GM21717 (cell line): ENCODE results near the gene LIG4.
A peak's percentile ranks its signal among the peaks of the same experiment; 100 is the strongest.
"Not testable (repeated sequence)": the region's sequence is repeated elsewhere in the genome, so short reads cannot be mapped to it uniquely, and the experiment has no call there.

Experiments used
- ATAC-seq: cut with Tn5 transposase; IDR thresholded peaks from one replicate; pipeline ENCODE4 v1.9.1; 2021; ENCODE audit warnings: mild to moderate bottlenecking, moderate library complexity; ENCODE audit not compliant: unreplicated experiment

Gene LIG4

DNA sequence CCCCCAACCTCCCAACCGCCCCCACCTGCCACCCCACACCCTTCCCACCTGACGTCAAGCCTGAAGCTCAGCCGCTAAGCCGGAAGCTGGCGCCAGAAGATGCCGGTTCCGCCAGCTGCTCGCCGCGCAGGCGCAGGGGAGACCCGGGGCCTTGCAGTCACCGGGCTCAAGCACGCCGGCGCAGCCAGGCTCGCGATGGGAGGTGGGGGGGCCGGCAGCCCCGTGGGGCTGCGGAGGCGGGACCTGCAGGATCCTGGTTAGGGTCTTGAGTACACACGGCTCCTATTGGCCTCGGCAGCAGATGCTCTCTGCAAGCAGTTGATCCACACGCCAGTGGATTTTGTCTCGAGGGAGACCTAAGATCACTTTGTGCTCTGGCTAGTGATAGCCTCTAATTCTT, at the start of gene LIG4:
TSS of gene LIG4 (minus strand) at position 101 of the 400 bp plus-strand sequence. CDS start 4,268 bp downstream, outside the sequence.
- peak; percentile 67 for ATAC-seq

DNA sequence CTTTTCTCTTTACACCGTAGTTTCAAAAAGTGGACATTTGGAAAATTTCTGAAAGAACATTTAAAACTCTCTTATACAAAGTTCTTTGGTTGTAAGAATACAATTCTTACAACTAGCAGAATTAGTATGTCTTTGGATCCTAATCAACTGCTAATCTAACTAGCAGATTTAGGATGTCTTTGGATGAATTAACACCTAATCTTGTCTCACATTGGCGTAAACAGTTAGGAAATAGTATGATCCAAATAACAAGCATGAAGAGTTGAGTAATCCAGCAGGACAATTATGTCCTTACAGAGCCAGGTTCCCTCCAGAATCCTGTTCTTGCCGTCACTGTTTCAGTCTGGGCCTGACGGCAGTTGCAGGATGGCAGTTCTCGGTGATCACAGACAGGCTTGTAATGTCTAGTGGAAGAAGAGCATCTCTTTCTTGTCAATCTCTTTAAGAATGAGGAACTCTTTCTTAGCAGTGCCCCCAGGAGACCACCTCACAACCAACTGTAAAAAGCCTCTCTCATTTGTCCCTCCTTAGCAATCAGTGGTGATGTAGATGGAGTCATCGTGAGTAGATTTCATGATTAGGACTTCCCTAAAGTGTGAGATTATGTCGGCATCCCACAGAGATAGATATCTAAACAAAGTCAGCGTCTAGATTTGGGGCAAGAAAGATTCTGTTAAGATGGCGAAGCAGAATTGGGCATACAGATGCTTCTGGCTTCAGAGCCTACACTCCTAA, 48.5 kb upstream of the LIG4 start:
- ATAC-seq, result no peak

DNA sequence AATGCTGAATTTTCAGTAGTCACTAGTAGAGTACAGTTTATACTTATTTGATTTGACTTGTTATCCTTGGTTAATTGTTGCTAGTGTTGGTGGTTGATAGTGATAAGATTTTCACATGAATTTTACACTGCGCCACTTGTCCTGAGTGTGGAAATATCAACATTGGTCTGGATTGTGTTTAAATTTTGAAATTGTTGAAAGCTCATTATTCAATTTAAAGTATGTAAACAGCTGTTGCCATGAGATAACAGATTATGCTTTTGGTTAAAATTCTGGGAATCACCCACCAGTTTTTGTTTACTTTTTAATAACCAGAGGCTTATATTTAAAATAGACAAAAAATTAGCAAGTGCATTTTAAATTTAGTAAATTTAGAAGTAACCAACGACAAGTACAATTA, 41.9 kb upstream of the LIG4 start:
- no peak for ATAC-seq

DNA sequence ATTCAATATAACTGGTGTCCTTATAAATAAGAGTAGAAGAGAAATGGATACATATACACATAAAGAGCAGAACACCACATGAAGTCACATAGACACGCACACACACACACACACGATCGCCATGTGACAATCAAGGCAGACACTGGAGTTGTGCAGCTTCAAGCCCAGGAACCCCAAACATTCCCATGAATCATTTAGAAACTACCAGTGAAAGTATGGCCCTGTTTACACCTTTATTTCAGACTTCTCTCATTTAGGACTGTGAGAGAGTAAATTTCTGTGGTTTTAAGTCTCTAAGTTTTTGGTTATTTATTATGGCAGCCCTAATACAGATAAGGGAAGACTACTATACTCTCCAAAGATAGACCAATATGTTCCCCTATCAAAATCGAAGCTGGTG, 33.8 kb upstream of the LIG4 start:
- peak; percentile 62 for ATAC-seq

DNA sequence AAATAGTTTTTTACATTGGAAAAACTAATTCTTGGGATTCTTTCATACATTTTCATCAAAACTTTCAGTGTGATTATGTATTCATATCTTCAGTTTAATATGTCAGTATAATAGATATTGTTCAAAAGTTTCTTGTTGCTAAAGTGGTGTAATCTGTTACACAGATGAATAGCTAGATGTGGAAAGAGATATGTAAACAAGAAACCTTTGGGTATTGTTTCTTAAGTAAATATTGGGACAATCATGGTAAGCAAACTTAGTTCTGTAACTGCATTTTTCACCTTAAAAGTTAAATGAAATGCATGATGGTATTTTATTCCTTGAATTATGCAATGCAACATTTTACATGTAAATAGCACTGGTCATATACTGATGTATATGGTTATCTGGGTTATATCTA, 15.0 kb upstream of the LIG4 start:
- ATAC-seq, result no peak

DNA sequence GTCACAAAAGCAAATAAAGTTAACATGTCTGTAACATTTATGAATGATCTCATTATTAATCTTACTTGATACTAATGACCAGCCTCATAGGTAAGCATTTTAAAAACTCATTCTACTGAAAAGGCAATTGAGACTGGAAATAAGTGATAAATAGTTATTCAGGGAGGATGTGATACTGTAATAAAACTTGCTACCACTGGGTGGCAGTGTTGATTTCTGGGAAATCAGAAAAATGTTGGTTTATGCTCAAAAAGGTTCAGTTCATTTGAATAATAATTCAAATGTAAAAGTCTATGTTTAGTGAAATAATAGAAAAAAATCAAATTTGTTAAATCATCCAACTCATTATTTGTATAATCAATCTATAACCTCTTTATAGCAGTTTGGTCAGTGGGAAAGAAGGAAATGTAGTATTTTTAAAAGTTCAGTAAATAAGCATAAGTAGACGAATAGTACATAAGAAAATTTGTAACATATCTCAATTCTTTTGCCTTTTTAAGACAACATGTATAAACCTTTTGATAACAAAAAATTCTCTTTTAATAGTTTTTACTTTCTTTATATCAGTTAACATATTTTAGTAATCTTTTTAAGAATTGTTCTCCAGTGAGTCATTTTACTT, 12.4 kb upstream of the LIG4 start:
- no peak for ATAC-seq

DNA sequence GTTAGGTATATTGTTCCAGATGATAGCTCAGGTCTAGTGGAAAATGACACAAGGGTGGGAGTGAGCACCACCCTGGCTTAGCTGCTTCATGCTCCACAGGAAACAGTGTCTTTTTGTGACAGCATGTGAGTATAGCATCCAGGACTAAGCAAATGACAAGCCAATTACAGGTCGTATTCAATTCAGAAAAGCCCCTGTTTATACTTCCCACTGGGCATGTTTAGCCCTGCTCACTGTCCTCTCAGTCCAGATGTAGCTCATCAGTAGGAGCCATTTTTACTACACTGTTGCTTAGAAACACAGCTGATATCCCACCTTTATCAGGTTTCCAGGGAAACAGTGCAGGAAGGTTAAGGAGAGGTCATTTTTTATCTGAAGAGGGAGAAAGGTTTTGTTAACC, 10.8 kb upstream of the LIG4 start:
- ATAC-seq, result no peak

DNA sequence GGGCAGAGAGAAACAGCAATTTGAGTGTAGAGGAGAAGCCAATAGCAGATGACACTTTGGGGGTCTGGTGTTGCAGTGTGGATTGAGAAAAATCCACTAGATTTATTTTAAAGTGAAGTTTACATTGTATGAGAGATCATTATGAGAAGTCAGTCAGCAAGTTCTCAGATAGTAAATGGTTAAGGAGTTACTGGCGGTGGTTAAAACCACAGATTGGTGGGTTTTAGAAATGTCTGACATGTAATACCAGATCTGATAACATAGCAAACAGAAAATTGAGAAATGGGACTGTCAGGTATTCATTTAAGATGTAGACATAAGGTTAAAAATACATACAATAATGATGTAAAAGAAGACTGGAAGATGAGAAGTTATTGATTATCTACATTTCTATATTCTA, 10.1 kb upstream of the LIG4 start:
- ATAC-seq, result no peak

DNA sequence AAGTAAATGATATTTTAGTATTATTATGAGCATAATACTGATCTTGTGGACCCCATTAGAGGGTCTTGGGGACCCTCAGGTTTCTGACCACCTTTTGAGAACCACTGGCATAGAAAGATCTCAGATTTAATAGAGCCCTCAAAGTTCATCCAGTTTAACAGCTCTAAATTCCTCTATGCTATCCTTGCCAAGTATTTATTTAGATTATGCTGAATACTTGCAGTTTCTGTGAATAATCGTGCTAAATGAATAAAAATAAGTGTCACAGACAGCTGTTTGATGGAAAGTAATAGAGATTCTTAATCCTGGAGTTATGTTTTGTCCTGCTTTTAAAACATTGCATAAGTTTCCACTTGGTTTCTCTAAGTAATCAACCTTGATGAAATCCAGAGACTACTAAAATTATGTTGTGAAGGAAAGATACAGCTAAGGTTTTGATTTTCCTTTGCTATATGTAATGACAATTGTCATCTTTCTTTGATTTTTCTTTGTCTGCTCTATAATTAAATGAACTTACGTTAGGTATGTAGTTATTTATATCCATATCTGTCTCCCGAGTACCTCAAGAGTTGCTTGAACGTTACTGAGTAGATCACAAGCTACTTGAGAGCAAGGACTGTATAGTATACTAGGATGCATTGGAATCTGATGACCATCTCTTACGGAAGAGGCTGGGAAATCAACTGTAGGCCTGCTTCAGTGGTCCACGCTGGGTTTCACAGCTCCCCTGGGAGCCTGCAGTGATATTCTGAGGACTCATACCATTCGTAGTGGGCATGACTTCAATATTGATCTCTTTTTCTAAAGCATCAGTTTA, 8.6 kb upstream of the LIG4 start:
- ATAC-seq, result no peak

DNA sequence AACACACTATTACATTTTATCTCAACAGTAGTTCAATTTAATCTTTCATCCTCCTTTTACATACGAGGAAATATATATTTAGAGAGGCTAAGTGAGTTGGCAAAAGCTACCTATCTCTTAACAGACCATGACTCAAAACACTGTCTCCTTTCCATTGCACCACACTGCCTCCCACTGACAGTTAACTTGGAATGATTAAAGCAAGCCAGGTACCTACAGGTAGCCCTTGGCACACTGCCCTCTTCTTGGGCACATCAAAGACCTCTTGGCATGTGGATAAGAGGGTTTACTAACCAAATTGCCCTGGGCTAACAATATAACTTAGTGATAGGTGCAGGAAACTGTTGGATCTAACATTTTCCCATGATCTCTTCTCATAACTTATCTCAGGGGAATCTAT, 4.7 kb upstream of the LIG4 start:
- no peak for ATAC-seq

DNA sequence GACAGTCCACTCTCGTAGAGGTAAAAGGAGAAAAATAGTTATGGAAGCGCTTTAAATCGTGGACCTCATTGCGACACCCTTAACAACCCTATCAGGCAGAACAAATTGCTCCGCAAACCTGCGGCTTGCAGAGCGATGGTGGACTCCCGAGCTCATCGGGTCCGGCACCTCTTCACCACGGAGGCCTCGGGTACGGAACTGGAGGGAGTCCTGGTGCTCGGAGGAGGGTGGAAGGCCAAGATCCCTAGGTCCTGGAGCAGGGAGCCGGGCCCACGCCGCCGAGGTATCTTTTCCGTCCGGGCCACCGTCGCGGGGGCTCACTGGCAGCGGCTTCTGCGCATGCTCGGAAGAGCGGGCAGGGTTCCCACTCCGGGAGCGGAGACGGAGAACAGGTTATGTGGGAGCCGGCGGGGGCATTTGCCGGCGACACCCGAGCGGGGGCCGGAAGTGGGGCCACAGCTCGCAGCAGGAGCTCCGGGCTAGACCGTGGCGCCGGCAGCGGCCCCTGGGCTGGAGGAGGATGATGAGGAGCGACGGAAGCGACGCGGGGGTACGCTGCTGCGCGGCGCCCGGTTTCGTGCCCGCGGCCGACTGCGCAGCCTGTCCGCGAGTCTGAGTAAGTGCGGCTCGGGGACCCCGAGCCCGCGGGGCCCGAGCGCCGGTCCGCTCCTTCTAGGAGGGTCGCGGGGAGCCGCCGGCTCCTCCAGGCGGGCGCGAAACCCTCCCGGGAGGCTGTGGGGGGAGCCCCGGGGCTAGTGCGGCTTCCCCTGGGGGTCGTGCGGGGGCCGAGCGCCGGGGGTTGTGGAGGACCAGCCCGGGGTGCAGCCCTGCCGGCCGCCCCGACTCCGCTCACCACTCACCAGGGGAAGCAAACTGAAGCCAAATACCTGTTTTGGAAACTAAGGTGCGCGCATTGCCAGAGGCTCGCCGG, 3.0 kb upstream of the LIG4 start, which contains the start of gene ABHD13:
TSS of gene ABHD13 (plus strand) at position 349 of the 931 bp plus-strand sequence. CDS start 10,827 bp downstream, outside the sequence.
- peak; percentile 79 for ATAC-seq

DNA sequence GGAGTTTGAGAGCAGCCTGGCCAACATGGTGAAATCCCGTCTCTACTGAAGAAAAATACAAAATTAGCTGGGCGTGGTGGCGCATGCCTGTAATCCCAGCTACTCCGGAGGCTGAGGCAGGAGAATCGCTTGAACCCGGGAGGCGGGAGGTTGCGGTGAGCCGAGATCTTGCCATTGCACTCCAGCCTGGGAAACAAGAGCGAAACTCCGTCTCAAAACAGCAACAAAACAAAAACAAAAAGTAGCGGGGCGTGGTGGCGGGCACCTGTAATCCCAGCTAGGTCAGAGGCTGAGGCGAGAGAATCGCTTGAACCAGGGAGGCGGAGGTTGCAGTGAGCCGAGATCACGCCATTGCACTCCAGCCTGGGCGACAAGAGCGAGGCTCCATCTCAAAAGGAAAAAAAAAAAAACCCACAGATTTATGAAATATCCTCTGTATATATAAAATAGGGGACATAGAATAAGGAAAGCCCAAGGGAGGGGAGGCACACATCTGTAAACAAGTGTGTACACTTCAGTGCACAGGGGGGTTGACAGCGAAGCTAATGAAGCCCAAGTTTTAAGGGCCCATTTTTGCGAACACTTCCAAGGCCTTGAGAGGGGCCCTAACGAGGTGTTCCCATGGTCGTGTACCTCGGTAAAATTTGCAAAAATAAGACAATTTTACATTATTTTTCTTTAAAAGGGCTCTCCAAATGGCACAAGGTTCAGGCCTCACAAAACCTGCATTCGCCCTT, 2.1 kb upstream of the LIG4 start:
- ATAC-seq, result not testable (repeated sequence)

DNA sequence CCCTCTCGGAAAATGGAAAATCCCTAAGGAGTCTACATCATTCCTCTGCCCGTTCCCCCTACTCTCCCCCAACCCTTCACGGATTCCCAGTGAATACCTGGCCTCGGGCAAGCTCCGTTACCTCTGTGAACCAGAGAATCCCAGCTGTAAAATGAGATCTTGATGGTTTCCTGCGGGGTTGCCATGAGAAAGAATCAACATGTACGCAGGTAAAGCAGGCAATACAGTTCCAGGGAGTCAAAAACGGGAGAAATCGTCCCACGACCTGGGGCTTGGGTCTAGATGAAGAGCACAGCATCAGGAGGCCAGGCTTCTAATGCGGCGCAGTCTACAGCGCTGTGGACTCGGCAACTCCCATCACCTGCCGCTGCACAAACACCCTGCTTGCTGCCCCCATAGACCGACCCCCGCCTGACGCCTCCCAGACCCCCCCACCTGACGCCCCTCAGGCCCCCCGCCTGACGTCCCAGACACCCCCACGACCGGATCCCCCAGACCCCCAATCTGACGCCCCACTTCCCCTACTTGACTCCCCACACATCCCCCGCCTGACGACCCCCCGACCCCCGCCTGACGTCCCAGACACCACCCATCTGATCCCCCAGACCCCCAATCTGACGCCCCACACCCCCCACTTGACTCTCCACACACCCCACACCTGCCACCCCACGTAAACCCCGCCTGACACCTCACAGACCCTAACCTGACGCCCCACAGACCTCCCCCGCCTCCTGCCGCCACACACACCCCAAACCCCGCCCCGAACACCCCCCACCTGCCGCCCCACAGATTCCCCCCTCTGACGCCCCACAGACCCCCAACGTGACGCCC, 680 bp downstream of the LIG4 start:
- ATAC-seq, result no peak

DNA sequence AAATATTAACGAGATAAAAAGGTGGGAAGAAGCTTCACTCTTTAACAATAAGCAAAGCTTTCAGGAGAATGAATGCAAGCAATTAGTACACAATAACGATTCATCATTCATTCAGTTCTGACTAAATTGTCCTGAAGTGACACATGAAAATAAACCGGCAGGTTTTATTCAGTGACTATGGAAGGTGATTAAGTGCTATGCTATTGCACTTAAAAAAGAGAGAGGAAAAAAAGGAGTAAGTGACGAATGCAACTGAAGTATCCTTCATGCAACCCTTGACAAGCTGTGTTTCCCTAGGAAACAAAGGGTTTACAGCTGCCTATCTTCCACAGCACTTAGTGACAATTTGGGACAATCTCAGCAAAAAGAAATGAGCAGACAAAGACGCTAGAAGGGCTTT, 1.4 kb downstream of the LIG4 start:
- no peak for ATAC-seq

DNA sequence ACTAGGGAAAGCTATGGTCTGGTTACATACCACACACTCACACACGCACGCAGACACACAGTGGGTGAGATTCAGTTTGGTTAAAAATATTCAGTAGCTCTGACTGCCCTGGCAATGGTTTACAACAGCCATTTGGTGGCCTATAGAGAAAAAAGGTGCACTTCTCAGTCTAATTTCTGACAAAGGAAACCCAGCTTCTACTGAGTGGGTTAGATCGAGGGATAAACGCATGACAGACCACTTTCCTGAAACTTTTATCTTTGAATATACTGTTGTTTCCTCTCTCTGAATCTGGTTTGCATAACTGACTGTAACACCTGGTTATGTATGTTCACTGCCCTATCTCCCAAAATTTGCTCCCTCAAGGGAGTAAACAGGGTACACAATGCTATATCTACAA, 2.5 kb downstream of the LIG4 start:
- ATAC-seq, result peak; percentile 49

DNA sequence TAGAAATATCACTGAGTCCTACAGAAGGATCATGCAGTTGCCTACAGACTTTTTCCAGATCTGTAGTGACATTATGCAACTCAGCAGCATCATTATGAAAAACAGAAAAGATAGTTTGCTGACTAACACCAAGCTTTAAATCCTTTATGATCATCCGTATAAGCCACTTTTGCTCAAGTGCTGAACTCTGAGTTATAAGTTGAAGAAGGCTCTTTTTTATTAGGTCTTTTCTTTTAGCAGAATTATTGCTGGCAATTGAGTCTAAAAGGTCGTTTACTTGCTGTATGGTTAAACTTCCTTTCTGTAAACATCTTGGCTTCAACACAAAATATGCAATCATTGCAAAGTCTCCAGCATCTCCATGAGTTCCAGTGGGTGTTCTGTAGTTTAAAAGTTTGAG, 4.8 kb downstream of the LIG4 start:
- no peak for ATAC-seq

DNA sequence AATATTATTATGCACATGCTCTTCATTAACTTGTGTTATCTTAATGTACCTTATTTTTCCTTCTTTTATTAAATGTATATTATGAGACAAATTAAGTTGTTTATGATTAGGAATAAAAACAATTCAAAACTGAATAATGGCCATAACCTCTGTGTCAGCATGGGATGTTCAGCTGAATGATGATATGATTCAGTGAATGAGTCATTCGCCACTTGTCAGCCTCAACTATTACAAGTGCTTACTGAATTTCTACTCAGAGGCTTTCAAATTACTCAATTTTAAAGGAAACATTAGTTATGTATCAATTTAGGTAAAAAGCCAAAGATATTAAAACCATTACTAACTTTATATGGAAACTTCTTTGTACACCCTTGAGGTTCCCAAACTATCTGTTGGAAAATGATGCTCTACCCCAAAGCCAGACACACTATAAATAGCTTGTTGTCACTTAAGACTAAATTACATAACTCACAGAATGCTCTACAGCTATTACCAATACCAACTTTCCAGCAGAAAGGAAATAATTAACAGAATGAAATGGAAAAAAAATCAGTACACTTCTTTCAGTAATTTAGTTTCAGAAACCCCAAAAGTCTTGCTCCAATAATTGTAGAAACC, 14.4 kb downstream of the LIG4 start:
- ATAC-seq, result no peak

DNA sequence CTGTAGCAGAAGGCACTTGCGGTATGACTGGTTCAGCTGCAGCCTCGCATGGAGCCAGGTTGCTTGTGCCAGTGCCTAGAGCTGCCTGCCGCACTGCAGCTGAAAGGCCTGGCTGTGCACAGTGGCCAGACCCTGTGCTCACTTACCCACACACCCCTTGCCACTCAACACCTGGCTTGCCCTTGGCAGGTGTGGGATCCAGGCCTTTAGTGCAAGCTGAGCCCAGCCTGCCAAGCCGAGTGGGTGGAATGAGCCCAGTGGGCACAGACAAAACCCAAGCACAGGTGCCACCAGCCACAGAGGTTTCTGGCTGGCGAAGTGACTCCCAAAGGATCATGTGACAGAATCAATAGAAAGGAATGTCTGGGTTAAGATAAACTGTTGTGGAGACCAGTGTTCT, 19.5 kb downstream of the LIG4 start:
- ATAC-seq, result no peak

DNA sequence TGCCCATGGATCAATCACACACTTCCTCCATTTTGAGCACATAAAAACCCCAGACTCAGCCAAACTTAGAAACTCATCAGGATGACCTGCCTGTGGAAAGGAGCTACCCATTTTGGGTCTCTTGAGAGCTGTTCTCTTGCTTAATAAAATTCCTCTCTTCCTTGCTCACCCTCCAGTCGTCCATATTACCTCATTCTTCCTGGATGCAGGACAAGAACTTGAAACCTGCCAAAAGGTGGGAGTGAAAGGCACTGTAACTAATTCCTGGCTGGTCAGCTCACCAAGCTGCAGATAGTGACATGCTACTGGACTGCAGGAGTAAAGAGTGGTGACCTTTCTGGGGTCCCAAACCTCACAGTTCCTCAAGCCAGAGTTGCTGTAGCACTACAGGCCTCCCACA, 20.2 kb downstream of the LIG4 start:
- ATAC-seq, result no peak
